Mucosa of descending colon (tissue), 3 donors: ENCODE results near the gene RAB44. TPM values are rescaled to one million over a fixed set of nuclear protein-coding genes. Genes with fewer than 3 reads are reported as not detected.
A peak's percentile ranks its signal among the peaks of the same experiment; 100 is the strongest.

Experiments used
- ATAC-seq: fragments of 200-7000 bp; cut with Tn5 transposase; one replicate; pipeline ENCODE4 v1.9.1; 2020; ENCODE audit warnings: mild to moderate bottlenecking, moderate library complexity
- DNase-seq, 3 donors: peaks; one replicate each; pipeline ENCODE4 v3.0.0-alpha.2; 2020
- H3K36me3 ChIP-seq: fragments of 200-600 bp; one replicate; pipeline ENCODE4 v1.8.0; 2021; ENCODE audit warnings: low read depth, mild to moderate bottlenecking
- H3K4me1 ChIP-seq: fragments of 200-600 bp; one replicate; pipeline ENCODE4 v1.8.0; 2021; ENCODE audit warnings: low read depth, mild to moderate bottlenecking
- H3K4me3 ChIP-seq: fragments of 200-600 bp; one replicate; pipeline ENCODE4 v1.8.0; 2021; ENCODE audit warnings: mild to moderate bottlenecking
- H3K9me3 ChIP-seq: fragments of 200-600 bp; one replicate; pipeline ENCODE4 v1.8.0; 2021; ENCODE audit warnings: mild to moderate bottlenecking
- intact Hi-C, 2 donors: fragments of 100-400 bp; cut with DNase I in 1 of 2; cut with micrococcal nuclease in 1 of 2; formaldehyde crosslinking; loops; one replicate each; pipeline versions ENCODE4 v1.11.0 to v1.11.1; 2022; cut with DNase I, micrococcal nuclease
- total RNA-seq, 3 donors: library from RNA; stranded (reverse); fragmentation: NEBNext Ultra II Directional in 2 of 3; extraction: Animal tissue kit (Norgen Biotek cat#: 25700) in 2 of 3; gene quantifications; one replicate each; pipeline versions ENCODE4 v1.2.1 to v1.2.4, GENCODE V29; 2021 to 2023
- TF ChIP-seq, protein P1 (sequence below): fragments of 200-600 bp; IDR thresholded peaks from one replicate; pipeline ENCODE4 v1.8.0; 2022; ENCODE audit warnings: antibody characterized with exemption, mild to moderate bottlenecking
- donor health status: DM: no; HTN: no; CAD: no; lungs with moderate emphysema.
- donor health status: DM: no; HTN: no; CAD: no.
- donor health status: DM: no; HTN: yes; CAD: no.

The RAB44 gene
- total RNA-seq, 3 donors from 2014 or later = 0.32 to 0.53 (median 0.32) TPM

DNA sequence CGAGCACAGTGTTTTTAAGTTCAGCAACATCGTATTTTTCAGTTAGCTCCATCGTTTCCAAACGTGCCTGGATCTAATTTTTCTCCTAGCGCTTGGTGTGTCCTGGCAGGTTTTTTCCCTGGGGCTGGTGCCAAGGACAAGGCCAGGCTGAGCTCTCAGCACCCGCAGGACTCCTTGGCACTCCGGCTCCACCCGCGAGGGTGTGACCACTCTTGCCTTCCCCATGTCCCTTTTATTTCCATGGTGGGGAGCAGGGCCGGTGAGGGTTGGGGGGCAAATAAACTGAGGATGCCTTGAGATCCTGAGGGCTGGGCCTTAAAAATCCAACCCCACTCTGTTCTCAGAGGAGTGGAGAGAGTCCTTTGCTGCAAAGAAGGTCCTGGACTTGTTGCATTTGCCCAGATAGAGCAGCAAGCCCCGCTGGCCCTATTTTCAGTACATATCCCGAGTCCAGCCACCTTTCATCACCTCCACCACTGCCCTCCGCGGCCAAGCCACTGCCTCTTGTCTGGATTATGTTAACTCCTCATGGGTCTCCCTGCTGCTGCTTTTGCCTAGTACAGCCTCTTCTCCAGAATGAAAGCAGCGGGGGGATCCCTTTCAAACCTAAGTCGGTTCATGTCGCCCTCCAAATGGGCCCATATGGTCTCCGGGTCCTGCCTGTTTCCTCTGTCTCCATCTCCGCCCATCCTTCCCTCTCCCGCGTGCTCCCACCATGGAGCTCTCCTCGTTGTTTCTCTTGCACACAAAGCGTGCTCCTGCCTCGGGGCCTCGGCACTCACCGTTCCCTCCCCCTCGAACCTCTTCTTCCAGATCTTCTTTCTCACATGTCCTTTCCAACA, 4.5 kb upstream of the RAB44 start:
- intact Hi-C loops = no loop called here

DNA sequence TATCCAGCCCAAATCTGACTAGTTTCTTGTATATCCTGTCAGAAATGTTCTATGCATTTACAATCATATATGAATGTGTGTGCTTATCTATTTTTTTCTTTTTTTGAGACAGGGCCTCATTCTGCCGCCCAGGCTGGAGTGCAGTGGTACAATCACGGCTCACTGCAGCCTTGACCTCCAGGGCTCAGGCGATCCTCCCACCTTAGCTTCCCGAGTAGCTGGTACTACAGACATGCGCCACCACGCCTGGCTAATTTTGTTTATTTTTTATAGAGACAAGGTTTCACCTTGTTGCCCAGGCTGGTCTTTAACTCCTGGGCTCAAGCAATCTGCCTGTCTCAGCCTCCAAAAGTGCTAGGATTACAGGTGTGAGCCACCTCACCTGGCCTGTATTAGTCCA, 3.0 kb upstream of the RAB44 start:
- H3K36me3 ChIP-seq = no peaks in the 10 kb centered on the region
- TF ChIP-seq, protein P1, sequence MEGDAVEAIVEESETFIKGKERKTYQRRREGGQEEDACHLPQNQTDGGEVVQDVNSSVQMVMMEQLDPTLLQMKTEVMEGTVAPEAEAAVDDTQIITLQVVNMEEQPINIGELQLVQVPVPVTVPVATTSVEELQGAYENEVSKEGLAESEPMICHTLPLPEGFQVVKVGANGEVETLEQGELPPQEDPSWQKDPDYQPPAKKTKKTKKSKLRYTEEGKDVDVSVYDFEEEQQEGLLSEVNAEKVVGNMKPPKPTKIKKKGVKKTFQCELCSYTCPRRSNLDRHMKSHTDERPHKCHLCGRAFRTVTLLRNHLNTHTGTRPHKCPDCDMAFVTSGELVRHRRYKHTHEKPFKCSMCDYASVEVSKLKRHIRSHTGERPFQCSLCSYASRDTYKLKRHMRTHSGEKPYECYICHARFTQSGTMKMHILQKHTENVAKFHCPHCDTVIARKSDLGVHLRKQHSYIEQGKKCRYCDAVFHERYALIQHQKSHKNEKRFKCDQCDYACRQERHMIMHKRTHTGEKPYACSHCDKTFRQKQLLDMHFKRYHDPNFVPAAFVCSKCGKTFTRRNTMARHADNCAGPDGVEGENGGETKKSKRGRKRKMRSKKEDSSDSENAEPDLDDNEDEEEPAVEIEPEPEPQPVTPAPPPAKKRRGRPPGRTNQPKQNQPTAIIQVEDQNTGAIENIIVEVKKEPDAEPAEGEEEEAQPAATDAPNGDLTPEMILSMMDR = no peak
- intact Hi-C loops = no loop called here
- H3K9me3 ChIP-seq = no peaks in the 10 kb centered on the region
- DNase-seq (no peak), ATAC-seq (no peak)
- H3K4me3 ChIP-seq = no peak overlapping the region
- peaks cover 8% of the 10 kb centered on the region for H3K4me1 ChIP-seq

More for the DNA sequence above, 4.5 kb upstream of the RAB44 start:
- Histone ChIP-seq H3K4me3 (no peak overlapping the region), H3K36me3 (no peaks in the 10 kb centered on the region), H3K4me1 (peaks cover 8% of the 10 kb centered on the region), H3K9me3 (no peaks in the 10 kb centered on the region)
- TF ChIP-seq, protein P1 = no peak
- ATAC-seq = peak; percentile 33
- DNase-seq = peak in 1 of 3 donors; percentile 44

DNA sequence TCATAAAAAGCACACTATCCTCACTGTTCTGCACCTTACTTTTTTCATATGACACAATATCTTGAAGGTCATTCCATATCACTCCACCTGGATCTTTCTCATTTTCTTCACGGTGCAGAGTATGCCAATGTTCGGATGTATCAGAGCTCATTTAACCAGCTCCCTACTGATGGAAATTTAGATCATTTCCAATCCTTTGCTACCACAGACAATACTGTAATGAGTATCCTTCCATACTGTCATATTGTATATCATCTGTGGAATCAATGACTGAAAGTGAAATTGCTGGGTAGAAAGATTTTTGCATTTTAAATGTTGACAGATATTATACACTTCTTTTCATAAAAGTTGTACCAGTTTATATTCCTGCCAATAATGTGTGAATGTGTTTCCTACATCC, 2.2 kb upstream of the RAB44 start:
- TF ChIP-seq, protein P1 = no peak
- DNase-seq = no peak
- ATAC-seq = no peak
- Histone ChIP-seq H3K9me3 (no peaks in the 10 kb centered on the region), H3K36me3 (no peaks in the 10 kb centered on the region), H3K4me3 (no peak overlapping the region), H3K4me1 (peaks cover 8% of the 10 kb centered on the region)
- intact Hi-C loops = no loop called here

DNA sequence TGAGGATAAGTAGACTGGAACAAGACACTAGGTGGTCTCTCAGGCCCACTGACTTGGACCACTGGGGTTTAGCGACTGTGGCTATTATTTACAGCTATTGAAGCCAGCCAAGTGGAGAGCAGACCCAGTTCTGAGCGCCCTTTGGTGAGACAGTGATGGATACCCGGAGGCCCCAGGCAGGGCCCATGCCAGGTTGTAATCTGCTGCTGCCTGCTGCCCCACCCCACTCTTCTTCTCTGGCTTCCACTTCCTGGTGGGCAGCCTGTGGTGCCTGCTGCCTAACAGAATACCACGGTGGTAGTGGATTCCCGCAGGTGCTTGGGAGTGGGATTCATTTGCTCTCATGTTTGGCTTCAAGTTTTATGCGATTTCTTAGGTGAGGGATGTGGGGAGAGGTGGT, 570 bp downstream of the RAB44 start:
- no peaks in the 10 kb centered on the region for H3K4me1 ChIP-seq
- no peaks in the 10 kb centered on the region for H3K9me3 ChIP-seq
- intact Hi-C loops = no loop called here
- DNase-seq (no peak), ATAC-seq (no peak)
- H3K36me3 ChIP-seq = no peaks in the 10 kb centered on the region
- TF ChIP-seq, protein P1 = no peak
- no peak overlapping the region for H3K4me3 ChIP-seq

DNA sequence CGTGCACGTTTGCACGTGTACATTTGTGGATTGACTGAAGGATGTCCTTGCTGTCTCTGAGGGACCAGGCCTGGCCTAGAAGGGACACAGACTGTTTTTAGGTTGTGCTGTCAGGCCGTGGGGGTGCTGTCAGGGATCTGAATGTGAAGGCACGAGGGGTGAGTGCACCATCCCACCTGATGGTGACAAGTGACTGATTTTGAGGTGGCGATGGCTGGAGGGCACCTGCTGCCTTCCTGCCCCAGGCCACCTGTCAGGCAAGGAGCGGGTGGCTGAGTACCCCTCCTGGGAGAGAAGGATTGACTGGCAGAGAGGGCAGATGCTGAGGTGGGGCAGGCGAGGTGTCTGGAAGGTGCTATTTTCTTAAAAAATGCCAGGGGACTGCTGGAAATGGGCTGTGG, 1.2 kb downstream of the RAB44 start:
- intact Hi-C loops = no loop called here
- ATAC-seq (no peak), DNase-seq (no peak)
- H3K4me3 ChIP-seq = no peak overlapping the region
- no peaks in the 10 kb centered on the region for H3K36me3 ChIP-seq
- no peaks in the 10 kb centered on the region for H3K4me1 ChIP-seq
- no peaks in the 10 kb centered on the region for H3K9me3 ChIP-seq
- TF ChIP-seq, protein P1 = no peak
